ENCODE results near the gene MCOLN1. TPM values are rescaled to one million over a fixed set of nuclear protein-coding genes. Genes with fewer than 3 reads are reported as not detected.
A peak's percentile ranks its signal among the peaks of the same experiment; 100 is the strongest.

The MCOLN1 gene
- total RNA-seq, 1 experiment from 2014 or later, result 15.7 TPM

DNA sequence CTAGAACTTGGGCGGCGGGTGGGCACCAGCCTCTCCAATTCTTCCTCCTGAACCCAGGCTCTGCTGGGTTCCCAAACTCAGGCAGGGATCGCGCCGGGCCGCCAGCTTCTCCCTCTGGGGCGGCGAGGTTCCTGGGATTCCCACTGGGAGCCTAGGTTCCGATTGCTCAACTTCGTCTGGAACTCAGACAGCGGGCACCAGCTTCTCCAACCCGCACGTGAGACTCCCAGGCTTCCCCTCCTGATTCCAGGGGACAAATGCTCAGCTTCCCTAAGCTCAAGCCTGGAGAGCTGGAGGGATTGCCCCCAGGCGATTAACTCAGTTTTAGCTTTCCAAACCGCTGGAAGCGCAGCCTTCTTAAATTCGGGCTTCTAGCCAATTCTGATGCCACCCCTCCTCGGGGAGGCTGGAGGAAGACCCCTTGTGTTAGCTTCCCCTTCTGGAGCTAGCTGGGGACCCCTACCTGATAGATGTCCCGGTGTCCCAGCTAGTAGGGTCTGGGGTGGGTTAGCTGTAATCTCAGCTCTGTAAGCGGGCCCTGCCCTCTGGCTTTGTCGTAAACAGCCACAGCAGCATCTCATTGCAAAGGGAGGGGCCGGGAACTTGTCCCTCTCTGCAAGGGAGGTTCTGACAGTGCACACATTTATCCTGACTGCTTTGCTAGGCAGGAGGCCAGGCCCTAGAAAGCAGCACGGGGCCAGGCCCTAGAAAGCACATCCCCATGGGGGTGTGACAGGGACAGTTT, 671 bp downstream of the MCOLN1 start:
- no peaks in the 10 kb centered on the region for H3K27me3 ChIP-seq (ENCODE audit: insufficient read depth, low read length)
- H3K56ac ChIP-seq (ENCODE audit: insufficient read length, low read depth, low read length), result no peak overlapping the region
- H4K8ac ChIP-seq (replicated peaks; ENCODE audit: insufficient read length, low read depth, low read length), result no peak overlapping the region
- no peak overlapping the region for H2BK12ac ChIP-seq (ENCODE audit: insufficient read length, low read depth, low read length)
- Mint-ChIP-seq H3K27ac (no peak overlapping the region), H3K4me1 (peaks cover 5 to 7% of the 10 kb centered on the region in 2 experiments), H3K4me3 (peak overlapping the region; percentile 58 to 85), H3K27me3 (ENCODE audit: low read depth) (no peaks in the 10 kb centered on the region; the same call in 1 of the 2 replicates), H3K36me3 (ENCODE audit: insufficient read depth in 1 of 3, low read depth in 3 of 3) (peaks cover 3 to 27% (median 17%) of the 10 kb centered on the region in 3 experiments; a peak in 5 of 7 replicates), H3K9me3 (no peaks in the 10 kb centered on the region)
- no peak overlapping the region for H3T11ph ChIP-seq (ENCODE audit: low read length)
- H2AK5ac ChIP-seq (ENCODE audit: insufficient read length, low read length), result no peak overlapping the region
- H3K79me2 ChIP-seq (ENCODE audit: insufficient read depth, low read length), result no peaks in the 10 kb centered on the region
- H3K27ac ChIP-seq (ENCODE audit: insufficient read length, low read depth, low read length), result no peak overlapping the region
- H3K14ac ChIP-seq (ENCODE audit: insufficient read depth, low read length), result no peak overlapping the region; the same call in 1 of the 2 replicates
- H3K9ac ChIP-seq (ENCODE audit: extremely low read depth, insufficient read length, low read length), result peak overlapping the region; percentile 48
- no peak overlapping the region for H2BK5ac ChIP-seq (ENCODE audit: insufficient read length, low read length)
- no peak overlapping the region for H4K5ac ChIP-seq (ENCODE audit: insufficient read length, low read depth, low read length)
- H3K23me2 ChIP-seq (ENCODE audit: insufficient read length, low read depth, low read length, poor library complexity, severe bottlenecking), result peaks cover 13% of the 10 kb centered on the region
- no CpG with 5 or more reads among the region's 23 CpGs for WGBS (ENCODE audit: extremely low coverage, insufficient read length, low lambda C conversion rate)
- H3K79me1 ChIP-seq (ENCODE audit: insufficient read depth, low read depth, low read length, poor library complexity, severe bottlenecking), result no peaks in the 10 kb centered on the region
- no peaks in the 10 kb centered on the region for H4K20me1 ChIP-seq (ENCODE audit: control insufficient read depth, insufficient read depth, insufficient read length)
- no peak overlapping the region for H3K23ac ChIP-seq (ENCODE audit: insufficient read length, low read depth, low read length)
- H2BK15ac ChIP-seq (ENCODE audit: low read depth, low read length), result 0 out of 2 replicates have a peak overlapping the region, but pooled peaks have one; percentile 49
- H3K4ac ChIP-seq (ENCODE audit: low read depth, low read length), result no peak overlapping the region
- H2AFZ ChIP-seq (ENCODE audit: low read length), result no peak overlapping the region
- no peak for TF ChIP-seq CTCF (conservative IDR thresholded peaks at IDR 0.05)
- H3K4me1 ChIP-seq (ENCODE audit: insufficient read depth, low read length), result no peaks in the 10 kb centered on the region; the same call in 1 of the 2 replicates
- no peak overlapping the region for H4K91ac ChIP-seq (ENCODE audit: insufficient read length, low read depth, low read length)
- no peaks in the 10 kb centered on the region for H3K9me3 ChIP-seq (ENCODE audit: control insufficient read depth, low read depth, low read length)
- no peak for DNase-seq
- peak overlapping the region; percentile 79 for H3K4me2 ChIP-seq (ENCODE audit: insufficient read depth, insufficient read length, low read length)
- H2BK120ac ChIP-seq (ENCODE audit: low read depth, low read length, poor library complexity, severe bottlenecking), result no peak overlapping the region
- no peak overlapping the region for H3K18ac ChIP-seq (ENCODE audit: insufficient read length, low read depth, low read length)
- H2BK20ac ChIP-seq (ENCODE audit: low read depth, low read length, poor library complexity, severe bottlenecking), result no peak overlapping the region

All from H9 (cell line).